ENCODE results near the gene RP9.
"Not testable (repeated sequence)": the region's sequence is repeated elsewhere in the genome, so short reads cannot be mapped to it uniquely, and the experiment has no call there.

The RP9 gene

DNA sequence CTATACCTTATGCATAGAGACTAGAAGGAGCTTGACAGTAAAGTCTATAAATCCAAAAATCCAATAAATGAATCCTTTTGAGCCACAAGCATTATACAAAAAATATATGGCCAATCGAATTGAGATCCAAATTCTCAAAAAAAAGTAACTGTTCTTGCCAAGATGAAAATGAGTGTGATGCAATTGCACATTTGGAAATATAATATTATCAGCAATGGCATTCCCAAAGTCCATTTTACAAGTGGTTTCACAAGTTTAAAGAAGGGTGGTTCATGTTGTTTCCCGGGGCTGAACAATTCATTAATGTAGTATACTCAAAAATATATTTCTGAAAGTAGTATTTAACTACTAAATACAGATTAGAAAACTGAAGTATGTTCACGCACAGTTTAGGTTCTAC lies 7.3 kb downstream of the RP9 start:
- DNase-seq (ENCODE audit: low read depth): no peak

GRCh38 chr7:33100770-33101169 lies 8.4 kb downstream of the RP9 start:
- DNase-seq (ENCODE audit: low read depth): no peak

DNA sequence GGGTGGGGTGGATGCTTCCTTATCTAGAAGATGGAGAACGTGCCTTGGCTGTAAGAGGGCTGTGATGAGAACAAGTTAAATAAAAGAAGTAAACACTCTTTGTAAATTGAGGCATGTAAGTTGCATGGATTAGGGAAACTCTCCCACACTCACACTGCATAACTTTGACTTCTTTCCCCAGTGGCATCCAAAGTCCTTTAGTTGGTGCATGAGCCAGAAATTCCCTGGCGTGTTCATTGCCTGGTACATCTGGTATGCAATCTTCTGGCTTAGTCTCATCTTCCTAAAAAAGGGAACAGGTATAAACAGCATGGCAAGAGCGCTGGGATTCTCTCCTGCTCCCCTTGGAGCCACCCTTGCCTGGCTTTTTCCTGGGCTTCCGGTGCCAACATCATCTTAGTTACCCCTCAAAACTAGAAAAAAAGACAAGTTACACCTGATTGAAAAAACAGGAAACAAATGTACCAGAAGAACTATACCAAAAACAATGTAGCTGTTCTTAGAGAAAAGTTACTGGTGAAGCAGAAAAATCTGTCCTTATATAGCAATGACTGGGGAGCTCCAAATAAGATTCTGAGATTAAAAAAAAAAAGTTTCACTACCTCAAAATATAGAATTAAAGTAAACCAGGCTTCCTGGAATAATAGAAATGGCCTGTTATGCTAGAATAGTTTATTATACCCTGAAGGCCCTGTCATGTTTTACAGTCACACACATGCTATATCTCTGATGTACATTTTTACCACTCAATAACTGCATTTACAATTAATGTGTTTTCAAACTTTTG lies 9.9 kb downstream of the RP9 start:
- DNase-seq (ENCODE audit: low read depth): no peak

DNA sequence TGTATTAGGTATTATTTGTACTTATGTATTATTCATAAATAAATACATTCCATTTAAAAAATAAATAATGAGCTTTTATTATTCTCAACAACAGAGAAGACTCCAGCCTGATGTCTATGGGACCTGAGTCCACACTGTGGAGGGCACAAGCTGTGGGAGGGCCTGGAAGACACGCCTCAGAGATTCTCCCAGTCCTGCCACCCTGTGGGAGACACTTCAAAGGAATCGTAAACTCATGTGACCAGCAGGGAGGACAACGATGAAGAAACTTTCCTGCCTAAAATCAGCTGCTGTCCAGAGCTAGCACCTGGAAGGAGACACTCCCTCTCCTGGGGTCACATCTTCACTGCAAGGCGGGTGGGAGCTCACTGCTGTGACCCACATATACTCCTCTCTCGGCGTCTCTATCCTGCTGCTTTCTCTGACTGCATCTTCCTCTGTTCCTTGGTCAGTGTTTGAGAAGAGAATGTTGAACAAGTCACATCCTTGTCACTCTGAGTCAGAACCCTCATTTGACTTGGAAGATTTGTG lies 14.4 kb downstream of the RP9 start:
- not testable (repeated sequence) for DNase-seq (ENCODE audit: low read depth)

DNA sequence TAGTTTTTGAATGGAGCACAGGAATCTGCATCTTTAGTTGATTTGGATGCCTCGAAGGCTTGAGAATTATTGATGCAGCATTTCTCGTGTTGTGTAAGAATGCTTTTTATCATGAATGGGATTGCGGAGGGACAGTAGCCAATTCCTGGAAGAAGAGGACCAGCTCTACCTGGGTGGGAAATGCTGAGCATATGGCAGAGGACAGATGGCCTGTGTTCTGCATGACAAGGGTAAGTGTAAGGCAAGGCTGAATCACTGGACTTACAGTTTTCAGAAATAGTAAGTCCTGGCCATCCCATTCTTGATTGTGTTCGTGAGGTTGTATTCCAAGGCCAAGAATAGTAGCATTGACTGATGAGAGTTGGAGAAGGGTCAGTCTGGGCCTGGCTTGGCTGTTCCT lies 15.9 kb downstream of the RP9 start:
- DNase-seq (ENCODE audit: low read depth): no peak

- no peak for DNase-seq (ENCODE audit: low read depth)
Observed at GRCh38 chr7:33091641-33092191, 17.5 kb downstream of the RP9 start.

GRCh38 chr7:33091111-33091531 lies 18.1 kb downstream of the RP9 start:
- DNase-seq (ENCODE audit: low read depth): no peak

GRCh38 chr7:33089142-33089541 lies 20.1 kb downstream of the RP9 start:
- no peak for DNase-seq (ENCODE audit: low read depth)

- no peak for DNase-seq (ENCODE audit: low read depth)
Observed at GRCh38 chr7:33087858-33088257, 21.3 kb downstream of the RP9 start.

- no peak for DNase-seq (ENCODE audit: low read depth)
Observed at GRCh38 chr7:33087356-33087755, 21.8 kb downstream of the RP9 start.

DNA sequence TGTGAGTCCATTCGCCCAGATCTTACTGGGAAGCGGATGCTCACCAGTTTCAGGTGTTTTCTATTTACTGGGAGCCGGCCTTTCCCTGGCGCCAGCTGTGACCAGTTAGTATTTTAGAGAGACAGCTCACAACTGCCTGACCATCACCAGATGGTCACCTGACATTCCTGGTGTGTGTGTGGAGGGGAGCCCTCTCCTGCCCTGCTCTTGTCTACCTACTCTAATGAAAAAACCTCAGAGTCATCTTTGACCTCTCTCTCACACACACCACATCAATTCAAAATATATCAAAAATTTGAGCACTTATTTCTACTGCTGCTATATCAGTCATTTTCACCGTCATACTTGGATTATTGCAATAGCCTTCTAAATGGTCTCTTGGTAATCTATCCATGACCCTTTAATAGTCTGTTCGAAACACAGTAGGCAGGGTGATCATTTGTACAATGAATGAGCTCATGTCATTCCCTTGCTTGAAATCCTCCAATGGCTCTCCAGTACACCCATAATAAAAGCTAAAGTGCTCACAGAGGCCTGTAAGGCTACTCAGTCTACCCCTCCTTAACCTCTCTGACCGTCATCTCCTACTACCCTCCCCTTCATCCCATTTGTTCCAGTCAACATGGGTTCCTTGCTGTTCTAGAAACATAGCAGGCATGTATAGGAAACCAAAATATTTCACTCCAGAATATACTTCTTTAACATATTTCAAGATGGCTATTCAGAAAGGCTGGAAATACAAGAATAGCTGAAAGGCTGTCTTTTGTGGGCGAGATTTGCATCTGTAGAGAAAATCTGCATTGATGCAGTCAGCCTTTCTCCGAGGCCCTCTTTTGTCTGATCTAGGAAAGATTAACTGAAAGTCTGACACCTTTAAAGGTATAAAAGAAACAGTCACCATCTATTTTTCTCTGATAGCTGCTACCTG lies 29.2 kb downstream of the RP9 start:
- no peak for DNase-seq (ENCODE audit: low read depth)

DNA sequence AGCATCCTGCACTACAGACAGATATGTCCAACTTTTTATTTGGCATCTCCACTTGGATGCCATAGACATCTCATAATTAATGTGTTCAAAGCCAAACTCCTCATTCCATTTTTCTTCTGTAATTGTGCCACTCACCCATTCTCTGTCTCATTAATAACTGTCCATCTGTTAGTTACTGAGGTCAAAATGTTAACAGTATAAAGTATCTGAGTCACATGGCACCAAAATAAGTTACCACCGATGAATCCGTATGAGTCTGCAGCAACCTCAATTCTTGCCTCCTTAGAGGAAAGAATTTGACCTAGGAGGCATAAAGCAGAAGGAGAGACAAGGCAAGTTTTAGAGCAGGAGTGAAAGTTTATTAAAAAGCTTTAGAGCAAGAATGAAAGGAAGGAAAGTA lies 30.1 kb downstream of the RP9 start:
- no peak for DNase-seq (ENCODE audit: low read depth)

GRCh38 chr7:33076737-33077136 lies 32.5 kb downstream of the RP9 start:
- DNase-seq (ENCODE audit: low read depth): no peak

DNA sequence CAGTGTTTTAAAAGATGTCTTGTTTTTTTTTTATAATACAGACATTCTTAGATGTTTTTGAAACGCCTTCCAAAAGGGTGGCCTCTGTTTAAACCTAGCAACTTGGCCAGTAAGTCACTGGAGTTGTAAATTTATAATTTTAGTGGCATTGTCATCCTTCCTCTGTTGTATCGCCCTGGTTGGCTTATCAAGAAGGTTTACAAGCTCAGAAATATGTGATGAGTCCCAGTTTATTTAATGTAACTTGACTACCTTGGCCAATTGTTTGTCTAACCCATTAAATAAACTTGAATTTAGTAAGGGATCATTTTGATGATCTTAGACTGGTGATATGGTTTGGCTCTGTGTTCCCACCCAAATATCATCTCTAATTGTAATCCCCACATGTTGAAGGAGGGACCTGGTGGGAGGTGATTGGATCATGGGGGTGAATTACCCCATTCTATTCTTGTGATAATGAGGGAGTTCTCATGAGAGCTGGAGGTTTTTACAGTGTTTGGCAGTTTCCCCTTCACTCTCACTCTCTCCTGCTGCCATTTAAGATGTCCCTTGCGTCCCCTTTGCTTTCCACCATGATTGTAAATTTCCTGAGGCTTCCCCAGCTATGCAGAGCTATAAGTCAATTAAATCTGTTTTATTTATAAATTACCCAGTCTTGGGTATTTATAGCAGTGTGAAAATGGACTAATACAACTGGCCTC lies 33.2 kb downstream of the RP9 start:
- DNase-seq (ENCODE audit: low read depth): no peak

DNA sequence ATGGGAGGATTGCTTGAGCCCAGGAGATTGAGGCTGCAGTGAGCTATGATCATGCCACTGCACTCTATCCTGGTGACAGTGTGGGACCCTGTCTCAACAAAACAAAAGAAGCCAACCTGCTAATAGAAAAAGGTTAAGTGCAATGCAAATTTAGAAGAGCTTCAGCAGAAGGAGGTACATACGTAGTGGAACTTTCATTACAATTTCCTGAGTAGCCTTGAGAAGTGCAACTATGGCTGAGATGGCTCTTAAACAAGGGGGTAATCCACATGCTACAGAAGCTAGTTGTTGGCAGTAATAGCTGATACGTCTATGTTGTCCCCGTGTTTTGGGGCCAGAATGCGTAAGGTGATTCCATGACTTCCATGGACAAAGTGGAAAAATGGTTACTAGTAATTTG lies 36.0 kb downstream of the RP9 start:
- no peak for DNase-seq (ENCODE audit: low read depth)

GRCh38 chr7:33072471-33072870 lies 36.7 kb downstream of the RP9 start:
- no peak for DNase-seq (ENCODE audit: low read depth)

DNA sequence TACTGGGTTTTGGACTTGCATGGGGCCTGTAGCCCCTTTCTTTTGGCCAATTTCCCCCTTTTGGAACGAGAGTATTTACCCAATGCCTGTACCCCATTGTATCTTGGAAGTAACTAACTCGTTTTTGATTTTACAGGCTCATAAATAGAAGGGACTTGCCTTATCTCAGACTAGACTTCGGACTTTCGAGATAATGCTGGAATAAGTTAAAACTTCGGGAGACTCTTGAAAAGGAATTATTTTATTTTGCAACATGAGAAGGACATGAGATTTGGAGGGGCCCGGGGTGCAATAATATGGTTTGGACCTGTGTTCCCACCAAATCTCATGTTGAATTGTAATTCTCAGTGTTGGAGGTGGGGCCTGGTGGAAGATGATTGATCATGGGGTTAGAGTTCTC lies 38.4 kb downstream of the RP9 start:
- DNase-seq (ENCODE audit: low read depth): no peak

- DNase-seq (ENCODE audit: low read depth): no peak
Observed at GRCh38 chr7:33070277-33070676, 38.9 kb downstream of the RP9 start.

DNA sequence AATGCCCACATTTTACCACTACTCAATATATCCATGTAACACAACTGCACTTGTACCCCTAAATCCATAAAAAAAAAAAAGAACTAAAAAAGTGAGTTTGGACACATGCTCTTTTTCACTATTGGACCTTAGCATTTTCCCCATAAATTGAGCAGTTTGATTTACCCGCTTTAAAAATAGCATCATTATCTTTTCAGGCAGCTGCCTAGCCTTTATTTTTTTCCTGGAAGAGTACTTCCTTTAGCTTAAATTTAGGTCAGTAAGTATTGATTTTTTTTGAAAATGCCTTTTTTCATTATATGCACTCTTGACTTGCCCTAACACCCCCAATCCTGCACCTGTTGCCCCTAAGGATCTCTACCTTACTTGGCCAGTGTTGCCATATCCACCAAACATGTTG lies 41.3 kb downstream of the RP9 start:
- DNase-seq (ENCODE audit: low read depth): no peak

DNA sequence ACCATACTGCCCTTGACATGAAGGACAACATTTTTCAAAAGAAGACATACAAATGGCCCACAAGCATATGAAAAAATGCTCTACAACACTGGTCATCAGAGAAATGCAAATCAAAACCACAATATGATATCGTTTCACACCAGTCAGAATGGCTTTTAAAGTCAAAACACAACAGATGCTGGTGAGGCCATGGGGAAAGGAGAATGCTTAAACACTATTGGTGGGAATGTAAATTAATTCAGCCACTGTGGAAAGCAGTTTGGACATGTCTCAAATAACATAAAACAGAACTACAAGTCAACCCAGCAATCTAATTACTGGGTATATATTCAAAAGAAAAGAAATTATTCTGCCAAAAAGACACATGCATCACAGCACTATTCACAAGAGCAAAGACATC lies 42.4 kb downstream of the RP9 start:
- no peak for DNase-seq (ENCODE audit: low read depth)

GRCh38 chr7:33065981-33066380 lies 43.2 kb downstream of the RP9 start:
- no peak for DNase-seq (ENCODE audit: low read depth)
